Measurements from ENCODE around the gene PARPBP.

DNA sequence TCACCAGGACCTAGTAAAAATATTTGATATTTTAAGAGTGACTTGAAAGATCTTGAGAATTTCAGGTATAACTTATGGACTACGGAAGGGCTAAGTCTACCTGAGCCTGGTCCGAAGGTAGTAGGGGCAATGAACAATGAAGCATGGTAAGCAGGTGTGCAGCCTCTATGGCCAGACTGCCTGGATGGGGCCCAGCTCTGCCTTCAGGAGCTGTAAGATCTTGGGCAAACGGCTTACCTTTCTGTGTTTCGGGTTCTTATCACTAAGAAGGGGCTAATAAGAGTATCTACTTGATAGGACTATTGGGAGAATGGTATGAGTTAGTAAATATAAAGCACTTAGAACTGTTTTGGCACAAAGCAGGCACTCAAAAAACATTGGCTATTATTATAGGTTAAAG lies 39.1 kb upstream of the PARPBP start:
- TF ChIP-seq, protein P1, sequence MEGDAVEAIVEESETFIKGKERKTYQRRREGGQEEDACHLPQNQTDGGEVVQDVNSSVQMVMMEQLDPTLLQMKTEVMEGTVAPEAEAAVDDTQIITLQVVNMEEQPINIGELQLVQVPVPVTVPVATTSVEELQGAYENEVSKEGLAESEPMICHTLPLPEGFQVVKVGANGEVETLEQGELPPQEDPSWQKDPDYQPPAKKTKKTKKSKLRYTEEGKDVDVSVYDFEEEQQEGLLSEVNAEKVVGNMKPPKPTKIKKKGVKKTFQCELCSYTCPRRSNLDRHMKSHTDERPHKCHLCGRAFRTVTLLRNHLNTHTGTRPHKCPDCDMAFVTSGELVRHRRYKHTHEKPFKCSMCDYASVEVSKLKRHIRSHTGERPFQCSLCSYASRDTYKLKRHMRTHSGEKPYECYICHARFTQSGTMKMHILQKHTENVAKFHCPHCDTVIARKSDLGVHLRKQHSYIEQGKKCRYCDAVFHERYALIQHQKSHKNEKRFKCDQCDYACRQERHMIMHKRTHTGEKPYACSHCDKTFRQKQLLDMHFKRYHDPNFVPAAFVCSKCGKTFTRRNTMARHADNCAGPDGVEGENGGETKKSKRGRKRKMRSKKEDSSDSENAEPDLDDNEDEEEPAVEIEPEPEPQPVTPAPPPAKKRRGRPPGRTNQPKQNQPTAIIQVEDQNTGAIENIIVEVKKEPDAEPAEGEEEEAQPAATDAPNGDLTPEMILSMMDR (IDR thresholded peaks at IDR 0.05; ENCODE audit: poor library complexity) = no peak
- TF ChIP-seq EZH2 (IDR thresholded peaks at IDR 0.05; ENCODE audit: borderline replicate concordance) = no peak

All from hepatocyte (in vitro differentiated cells).